ENCODE data around the gene RNF157.
A peak's percentile ranks its signal among the peaks of the same experiment; 100 is the strongest.
"Not testable (repeated sequence)": the region's sequence is repeated elsewhere in the genome, so short reads cannot be mapped to it uniquely, and the experiment has no call there.

Gene RNF157

DNA sequence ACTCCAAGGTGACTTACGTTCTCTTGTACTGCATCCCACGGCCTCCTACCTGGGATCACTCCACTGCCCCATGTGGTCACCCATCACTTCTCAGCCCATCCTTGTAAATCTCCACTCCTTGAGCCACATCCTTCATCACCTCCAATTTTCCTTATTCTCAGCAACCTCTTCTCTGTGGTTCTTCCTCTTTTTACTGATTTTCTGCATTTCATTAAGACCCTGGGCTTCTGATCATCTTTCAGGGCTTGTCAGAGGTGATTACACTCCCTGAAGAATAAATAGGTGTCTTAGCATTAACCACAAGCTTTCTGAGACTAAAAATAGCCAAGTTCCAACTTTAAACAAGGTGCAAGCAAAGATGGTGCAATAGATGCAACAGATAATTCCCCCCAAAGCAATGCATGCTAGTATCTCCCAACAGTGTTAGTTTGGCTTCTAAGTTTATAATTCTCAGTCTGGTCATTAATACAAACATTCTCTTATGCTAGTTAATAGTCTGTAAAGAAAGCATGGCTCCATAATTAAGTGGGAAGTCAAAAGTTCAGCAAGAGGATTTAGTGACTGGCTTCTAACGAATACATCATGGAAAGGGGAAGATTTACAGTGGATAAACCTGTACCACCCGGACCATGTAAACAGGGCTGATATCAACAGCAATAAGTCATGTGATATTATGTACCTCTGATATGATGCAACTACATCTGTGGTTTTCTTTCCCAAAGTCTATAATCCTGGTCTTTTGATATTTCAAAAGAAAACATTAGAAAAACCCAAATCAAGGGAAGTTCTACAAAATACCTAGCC, 51.9 kb downstream of the RNF157 start:
- DNase-seq = no peak

DNA sequence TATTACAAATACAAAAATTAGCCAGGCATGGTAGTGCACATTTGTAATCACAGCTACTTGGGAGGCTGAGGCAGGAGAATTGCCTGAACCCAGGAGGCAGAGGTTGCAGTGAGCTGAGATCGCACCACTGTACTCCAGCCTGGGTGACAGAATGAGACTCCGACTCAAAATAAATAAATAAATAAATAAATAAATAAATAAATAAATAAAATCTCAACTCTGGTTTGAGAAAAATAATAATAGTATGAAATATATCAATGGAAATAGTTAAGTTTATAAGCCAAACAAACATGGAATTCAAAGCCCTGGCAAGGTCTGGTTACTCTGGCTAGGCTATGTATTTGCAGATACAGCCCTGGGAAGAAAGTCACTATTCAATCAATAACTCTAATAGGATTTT, 53.5 kb downstream of the RNF157 start:
- DNase-seq = not testable (repeated sequence)

DNA sequence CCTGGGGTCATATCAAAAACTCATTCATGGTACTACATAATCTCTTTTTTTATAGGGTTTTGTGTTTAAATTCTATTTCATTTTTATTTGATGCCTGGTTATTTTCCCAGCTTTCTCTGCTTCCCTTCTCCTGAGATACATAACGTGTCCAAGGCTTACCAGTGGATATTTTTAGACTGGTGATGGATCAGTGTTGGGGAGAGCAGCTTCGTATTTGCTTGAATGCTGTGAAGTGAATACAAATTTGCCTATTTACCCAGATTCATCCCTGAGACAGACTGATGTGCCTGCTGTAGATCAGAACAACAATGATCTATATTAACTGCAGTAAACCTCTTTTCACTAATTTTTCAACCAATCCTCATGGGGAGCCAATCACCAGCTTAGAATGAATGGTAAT, 56.0 kb downstream of the RNF157 start:
- DNase-seq = no peak

DNA sequence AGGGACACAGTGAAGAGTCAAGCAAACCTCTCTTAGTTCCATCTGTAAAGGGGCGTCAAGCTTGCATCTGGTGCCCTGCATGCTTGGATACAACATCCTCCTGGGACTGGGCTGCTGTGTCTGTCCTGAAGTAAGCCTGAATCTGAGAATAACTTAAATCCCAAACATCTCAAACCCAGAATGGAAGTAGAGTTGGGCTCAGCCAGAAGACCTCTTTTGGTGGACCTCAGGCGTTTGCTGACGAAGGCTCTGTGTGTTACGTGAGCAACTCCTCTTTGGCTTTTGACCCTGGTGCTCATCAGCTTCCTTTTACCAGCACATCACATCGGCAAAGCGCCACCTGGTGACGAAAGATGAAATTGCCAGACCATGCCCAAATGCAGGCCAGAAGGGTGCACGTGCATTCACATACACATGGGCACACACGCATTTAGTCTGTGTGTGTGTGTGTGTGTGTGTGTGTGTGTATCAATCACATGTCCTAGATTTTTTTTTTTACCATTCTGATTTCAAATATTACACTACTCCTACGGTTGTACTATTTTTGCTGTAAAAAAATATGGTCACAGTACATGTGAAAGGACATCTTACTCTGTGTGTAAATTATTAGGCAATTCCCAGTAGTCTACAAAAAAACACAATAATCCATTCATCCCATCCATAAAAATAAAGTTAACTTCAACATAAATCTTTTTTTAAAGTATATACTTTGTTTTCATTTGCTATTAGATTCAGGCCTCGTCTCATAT, 58.1 kb downstream of the RNF157 start:
- DNase-seq = peak; percentile 86

DNA sequence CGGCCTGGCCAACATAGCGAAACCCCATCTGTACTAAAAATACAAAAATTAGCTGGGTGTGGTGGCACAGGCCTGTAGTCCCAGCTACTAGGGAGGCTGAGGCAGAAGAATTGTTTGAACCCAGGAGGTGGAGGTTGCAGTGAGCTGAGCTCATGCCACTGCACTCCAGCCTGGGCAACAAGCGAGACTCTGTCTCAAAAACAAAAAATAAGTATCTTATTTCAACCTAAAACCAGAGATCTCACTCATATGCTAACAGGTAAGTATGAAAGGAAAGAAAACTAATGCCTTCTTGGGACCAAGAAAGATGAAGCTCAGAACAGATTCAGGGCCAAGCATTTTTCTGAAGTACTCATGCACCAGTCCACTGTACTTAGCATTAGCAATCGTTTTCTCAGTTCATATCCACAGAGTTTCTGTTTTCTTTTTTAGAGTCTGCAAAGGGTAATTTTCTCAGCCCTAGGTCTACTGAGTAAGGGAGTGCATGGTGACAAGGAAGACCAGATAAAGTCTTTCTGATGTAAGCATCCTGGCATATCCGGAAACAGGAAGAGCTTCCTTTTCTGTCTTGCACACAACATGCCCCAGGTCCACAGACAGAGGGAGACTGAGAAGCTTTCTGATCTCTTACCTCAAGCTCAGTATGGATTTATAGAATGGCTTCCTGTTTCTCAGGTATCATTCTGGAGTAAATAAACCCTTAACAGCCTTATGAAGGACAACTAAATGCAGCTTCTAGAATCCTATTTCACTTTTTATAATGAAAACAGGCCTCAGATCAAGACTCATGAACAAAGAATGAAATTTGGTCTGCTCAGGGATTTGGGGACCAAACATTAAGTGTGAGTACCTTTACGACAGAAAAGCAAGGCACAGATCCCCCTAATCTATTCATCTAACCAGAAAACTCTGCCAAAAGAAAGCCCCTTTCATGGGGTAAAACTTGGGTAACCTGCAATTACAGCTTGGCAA, 60.5 kb downstream of the RNF157 start:
- peak; percentile 32 for DNase-seq

DNA sequence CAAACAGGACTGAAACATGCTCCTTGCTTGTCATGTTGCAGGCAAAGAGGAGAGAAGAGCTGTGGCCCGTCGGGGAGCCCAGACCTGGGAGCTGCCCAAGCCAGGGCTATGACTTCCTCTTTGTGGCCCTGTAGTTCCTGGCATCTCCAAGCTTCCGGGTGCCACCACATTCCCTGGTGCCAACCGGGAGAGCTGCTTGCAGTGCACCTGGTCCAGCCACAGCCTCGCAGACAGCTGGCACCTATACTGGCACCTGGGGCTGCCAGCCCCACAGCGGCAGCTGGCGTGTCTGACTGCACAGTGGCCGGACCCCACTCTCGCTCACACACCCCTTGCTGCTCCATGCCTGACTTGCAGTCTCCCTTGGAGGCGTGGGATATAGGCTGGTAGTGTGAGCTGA, 62.2 kb downstream of the RNF157 start:
- no peak for DNase-seq

DNA sequence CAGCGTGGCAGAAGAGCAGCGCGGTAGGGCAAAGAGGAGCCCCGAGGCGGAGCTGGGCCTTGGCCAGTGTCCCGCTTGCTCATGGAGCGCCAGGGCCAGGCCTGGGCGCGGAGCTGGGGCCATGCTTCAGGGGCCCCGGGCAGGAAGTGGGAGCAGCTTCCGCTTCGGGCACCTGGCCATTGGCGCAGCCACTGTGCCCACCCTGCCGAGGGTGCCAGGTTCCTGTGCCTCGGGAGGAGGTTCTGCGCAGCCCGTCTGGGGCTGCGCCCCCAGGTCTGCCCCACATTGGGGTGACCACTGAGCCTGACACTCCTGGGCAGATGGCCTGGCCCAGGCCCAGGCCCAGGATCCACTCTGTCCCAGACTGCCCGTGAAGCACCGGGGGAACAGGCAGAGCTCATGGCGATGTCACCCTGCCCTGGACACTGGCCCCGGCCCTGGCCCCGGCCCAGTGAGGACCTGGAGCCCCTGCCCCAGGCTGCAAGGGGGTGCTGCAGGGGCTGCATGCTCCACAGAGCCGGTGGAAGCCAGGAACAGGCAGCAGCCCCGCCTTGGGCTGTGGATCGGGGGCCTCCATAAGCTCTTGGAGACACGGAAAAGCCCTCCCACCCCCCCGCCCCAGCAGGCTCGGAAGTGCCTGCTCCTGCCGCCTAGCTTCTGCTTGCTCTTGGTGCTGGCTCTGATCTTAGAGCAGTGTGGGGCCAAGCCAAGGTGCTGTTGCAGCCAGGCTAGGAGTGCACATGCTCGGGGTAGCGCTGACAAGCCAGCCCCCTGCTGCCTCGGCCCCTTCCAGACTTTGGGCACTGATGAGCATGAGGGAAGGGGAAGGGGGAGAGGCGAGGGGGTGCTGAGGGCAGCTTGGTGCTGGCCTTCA, 63.4 kb downstream of the RNF157 start:
- DNase-seq = no peak

DNA sequence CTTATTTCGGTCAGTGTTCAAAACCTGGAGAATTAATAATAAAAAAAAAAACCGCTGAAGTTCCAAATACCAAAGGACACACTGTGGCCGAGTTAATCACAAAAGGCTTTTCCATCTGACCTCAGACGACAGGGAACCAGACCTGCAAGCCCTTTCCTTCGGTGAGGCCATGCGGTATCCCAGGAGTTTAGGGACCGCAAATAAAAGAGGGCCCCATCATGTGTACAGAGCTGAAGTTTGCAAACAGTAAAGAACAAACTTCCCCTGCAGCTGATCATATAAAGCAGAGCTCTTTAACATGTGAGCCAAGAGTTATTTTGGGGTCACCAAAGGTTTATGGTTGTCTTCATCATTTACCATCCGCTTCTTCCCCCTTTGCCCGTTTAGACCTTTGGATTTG, 66.3 kb downstream of the RNF157 start:
- DNase-seq = no peak

DNA sequence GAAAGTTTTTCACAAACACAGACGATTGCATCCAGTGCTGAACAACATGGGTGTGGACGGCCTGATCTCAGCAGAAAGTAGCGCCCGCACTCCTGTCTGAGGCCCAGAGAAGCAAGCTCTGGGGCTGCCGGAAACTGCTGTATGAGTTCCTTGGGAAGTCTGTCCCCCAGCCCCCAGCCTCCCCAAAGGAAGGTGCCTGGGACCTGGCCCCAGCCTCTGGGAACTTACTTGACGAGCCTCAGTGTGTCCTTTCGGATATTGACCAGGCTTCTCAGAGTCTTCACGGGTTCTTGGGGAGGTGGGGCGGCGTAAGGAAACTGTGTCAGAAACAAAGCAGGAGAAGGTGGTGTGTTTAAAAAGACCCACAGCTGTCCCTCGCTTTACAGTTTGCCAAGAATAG, 66.8 kb downstream of the RNF157 start:
- DNase-seq = no peak

DNA sequence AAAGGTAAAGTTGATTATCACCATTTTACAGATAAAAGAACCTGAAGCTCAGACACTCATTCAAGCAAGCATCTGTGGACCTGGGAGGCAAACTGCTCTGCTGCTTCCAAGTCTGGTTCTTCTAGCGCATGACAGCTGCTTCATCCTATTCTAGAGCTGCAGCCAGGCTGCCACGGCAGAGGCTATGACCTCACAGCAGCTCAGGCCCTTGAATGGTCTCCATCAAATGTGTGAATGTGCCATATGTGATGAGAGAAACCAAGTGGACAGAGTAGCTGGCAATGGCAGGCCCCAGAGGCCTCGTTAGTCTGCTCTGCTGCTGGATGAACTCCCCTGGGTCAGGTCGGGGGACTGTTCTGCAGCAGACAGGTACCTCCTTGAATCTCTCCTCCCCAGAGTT, 68.6 kb downstream of the RNF157 start:
- DNase-seq = no peak

DNA sequence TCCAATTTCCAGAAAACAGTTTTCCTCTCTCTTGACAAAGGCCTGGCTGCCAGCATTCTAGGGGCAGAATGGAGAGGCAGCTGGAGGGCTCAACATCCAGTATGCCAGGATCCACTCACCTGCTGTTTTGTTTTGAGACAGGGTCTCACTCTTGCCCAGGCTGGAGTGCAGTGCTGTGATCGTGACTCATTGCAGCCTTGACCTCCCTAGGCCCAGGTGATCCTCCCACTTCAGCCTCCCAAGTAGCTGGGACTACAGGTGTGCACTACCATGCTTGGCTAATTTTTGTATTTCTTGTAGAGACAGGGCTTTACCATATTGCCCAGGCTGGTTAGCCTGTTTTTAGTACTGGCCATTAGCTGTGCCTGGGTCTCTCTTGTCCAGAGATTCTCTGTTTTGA, 70.2 kb downstream of the RNF157 start:
- DNase-seq = no peak

DNA sequence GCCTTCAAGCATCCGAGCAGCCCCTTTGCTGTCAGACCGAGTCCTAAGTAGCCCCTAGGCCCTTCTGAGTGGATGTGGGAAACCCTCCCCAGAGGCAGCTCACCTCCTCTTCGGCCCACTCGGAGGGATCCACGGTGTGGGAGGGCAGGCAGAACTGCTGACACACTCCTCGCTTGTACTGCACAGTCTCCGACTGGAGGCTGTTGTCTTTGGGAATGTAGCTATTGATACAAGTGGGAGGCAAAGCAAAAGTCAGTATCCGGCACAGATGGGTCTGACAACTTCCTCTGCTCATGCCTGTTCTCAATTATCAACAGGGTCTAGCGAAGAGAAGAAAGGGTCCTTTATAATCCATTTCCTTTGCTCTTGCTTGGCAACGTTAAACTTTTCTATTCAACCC, 73.4 kb downstream of the RNF157 start:
- no peak for DNase-seq

DNA sequence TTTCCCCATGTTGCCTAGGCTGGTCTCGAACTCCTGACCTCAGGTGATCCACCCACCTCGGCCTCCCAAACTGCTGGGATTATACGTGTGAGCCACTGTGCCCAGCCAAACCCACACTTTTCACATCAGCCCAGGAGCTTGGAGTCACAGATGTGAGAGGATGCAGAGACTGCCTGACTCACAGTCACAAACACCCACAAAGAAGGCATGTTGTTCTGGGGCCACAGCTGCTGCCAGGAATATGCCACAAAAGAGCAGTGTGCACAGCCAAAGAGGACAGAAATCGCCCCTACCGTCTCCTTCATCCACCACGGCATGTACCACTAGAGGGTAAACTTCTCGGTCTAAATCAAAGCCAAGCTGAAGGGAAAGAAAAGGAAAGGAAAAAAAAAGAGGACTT, 74.1 kb downstream of the RNF157 start:
- no peak for DNase-seq

DNA sequence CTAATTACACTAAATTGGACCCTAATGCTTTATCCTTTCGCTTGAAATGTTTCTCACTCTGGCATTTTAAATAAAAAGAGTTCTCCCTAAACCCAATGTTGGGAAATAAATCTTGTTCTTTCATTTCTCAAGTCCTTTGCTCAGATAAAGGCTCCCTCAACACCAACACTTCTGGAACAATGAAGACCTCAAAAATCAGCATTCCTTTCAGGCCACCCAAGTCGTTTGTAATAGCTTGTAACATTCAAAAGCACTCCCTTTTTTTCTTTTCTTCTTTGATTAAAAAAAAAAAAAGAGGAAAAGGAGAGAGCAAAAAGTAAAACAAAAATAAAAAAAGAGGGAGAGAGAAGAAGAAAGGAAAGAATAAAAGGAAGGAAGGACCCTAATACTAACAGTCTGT, 76.0 kb downstream of the RNF157 start:
- DNase-seq = no peak

DNA sequence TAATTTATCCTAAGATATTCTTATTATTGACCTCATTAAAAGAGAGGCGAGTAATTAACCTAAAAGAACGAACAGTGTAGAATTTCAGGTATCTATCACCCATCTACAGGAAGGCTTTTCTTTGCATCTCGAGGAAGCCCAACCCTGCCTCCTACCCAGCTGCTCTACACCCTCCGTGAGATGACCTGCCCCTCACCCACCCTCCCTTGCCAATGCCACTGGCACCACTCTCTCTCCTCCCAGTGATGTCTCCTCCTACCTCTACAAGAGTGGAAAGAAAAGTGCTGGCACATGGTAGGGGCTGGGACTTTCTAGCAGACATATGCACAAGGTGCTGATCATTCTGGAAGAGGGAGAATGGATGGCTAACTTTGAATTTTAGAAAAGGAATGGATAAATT, 76.4 kb downstream of the RNF157 start:
- no peak for DNase-seq

DNA sequence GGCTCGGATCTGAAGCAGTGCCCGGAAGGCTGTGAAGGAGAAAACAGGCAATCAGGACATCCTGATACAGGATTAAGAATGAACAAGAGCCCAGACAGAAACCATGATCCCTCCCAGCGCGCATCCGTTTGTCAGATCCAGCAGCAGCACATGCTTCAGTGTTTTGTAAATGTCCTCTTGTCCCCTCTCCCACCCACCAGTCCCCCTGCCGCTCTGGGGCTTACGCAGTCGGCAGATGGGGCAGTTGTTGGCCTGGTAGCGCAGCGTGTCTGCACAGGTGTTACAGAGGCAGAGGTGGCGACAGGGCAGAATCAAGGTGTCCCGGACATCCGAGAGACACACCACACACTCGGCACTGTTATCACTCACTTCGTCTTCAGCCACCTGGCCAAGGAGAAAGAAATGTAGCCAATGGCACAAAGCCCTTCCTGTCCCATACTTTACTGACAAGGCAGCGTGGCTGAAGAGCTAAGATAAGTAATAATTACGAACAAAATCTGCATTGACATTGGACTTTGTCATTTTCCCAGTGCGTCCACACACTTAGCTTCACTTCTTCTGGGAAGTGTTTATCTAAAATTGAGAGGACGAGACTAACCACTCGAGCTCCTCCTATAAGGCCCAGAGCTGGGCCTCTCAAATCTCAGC, 78.5 kb downstream of the RNF157 start:
- DNase-seq = no peak

DNA sequence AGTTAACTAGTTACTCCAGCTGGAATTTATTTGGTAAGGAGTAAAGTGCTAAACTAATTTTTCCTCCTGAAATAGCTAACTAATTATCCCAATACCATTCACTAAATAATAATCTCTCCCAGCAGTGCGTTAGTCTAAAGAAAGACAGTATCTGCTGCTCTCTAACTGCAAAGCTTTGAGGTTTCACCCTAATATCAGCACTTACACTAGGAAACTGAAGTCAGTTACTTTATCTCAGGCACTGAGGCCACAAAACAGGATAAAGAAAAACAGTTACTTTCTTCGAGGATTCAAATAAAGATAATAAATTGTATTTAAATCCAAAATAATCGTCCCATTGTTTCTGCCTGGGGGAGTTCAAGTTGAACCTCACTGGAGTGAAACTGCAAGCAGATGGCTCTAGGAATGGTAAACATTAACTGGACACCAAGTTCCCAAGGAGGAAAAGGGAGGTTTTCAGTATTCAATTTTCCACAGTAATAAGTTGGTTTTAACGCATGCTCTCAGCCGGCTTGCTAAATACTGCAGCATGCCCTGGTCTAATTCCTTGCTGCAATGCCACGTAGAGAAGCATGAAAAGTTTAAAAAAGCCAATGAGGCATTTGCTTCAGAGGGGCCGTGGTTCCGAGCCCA, 79.3 kb downstream of the RNF157 start:
- DNase-seq = no peak

DNA sequence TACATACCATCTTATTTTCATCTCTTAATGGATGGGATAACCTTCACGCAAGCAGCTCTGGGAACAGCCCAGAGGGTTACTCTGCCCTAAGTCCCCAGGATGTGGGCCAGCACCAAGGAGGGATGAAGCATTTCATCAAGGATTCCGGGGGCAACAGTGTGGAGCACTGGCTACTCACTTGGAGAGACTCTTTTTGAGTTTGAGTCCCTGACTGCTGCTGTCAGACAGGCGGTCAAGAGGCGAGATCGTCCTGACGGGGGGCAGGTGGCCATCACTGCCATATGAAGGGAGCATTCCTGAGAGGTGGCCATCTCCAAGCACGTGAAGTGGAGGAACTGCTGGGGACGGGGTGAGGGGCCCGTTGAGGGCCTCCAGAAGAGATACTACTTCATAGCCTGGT, 81.1 kb downstream of the RNF157 start:
- no peak for DNase-seq

DNA sequence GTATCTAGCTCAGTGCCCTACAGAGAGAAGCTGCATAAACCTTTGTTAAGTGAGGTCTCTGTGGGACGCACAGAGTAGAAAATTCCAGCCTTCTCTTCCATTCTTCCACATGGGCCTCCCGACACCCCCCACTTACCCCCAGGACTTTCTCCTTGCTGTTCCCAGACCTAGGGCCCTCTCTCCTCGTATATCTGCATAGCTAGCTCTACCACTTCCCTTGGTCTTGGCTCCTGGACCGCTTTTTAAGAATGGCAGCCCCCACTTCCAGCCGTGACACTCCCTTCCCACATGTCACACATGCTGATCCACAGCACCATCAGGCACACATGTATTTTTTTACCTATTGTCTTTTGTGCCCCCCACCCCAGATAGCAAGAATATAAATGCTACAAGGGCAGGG, 82.5 kb downstream of the RNF157 start:
- DNase-seq = no peak

DNA sequence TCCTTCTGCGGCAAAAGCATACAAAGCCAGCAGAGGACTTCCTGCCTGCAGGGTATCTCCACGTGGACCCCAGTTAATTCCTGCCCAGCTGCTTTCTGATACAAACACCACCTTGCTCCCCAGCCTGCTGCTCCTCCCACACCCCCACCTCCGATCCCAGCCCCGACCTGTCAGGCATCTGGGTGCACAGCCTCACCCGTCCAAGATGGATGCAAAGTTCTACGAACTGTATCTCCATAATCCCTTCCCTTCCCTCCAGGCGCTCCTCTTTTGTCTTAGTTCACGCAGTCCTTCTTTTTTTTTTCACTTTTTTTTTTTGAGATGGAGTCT, 83.7 kb downstream of the RNF157 start:
- no peak for DNase-seq

DNA sequence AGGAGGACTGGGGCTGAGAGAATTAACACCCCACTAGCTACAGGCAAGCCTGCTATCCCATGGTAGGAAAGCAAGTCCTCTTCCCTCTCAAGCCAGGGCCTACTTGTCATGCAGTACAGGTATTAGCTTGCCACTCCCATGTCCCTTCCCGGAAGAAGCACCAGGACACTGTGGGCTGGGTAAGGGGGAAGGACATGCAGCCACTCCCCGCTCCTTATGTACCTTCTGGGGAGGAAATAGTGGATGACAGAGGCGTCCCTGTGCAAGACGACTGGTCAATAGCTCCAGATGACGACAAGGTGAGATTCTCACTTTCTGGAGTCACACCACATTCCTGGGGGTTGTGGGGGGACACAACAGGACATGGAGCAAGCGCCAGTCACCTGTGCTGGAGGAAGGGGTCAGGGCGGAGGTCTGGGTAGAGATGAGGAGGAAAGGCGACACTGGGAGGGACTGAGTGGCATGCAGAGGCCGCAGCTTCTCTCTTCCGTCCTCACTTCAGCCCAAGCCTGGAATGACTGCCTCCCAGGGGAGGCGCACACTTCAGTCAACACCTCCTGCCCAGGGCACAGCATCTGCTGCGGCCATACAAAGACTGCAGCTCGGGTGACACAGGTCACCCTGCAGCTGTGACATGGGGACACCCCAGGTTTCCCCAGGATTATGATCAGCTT, 84.2 kb downstream of the RNF157 start:
- DNase-seq = no peak
